HCT116 (cell line): ENCODE measurements around the gene PBX1. TPM values are rescaled to one million over a fixed set of nuclear protein-coding genes. Genes with fewer than 3 reads are reported as not detected.

ENCODE experiments used
- ATAC-seq: fragments of 200-7000 bp; cut with Tn5 transposase; 2 replicates; pipeline ENCODE4 v1.9.1; 2020; ENCODE audit warnings: mild to moderate bottlenecking, moderate library complexity
- BruUV-seq: library from RNA; stranded (reverse); fragments of 400-500 nt; replicated peaks from 2 replicates; lab custom pipeline; 2021; lab: Mats Ljungman, UMichigan
- CTCF ChIA-PET: fragments of 300-600 bp; sonication (Branson Sonifier 250); formaldehyde crosslinking; loops from one replicate; lab custom pipeline; 2021; ENCODE audit warnings: antibody characterized with exemption; lab: Charles Lee
- POLR2A ChIA-PET: fragments of 300-600, 350-600 bp; sonication (Branson Sonifier 250); formaldehyde crosslinking; loops from one replicate; lab custom pipeline; 2021; ENCODE audit warnings: antibody characterized with exemption; lab: Charles Lee
- RAD21 ChIA-PET, 2 experiments: fragments of 300-600 bp; sonication (Branson Sonifier 250); formaldehyde crosslinking; loops; one replicate each; lab custom pipeline; 2023; ENCODE audit warnings: low total read pairs in 2 of 2; ENCODE audit not compliant: uncharacterized antibody in 2 of 2, unreplicated experiment in 2 of 2, low non-redundant PET in 1 of 2; lab: Charles Lee
- DNase-seq: peaks from one replicate; pipeline ENCODE4 v3.0.0-alpha.2; 2010; ENCODE audit warnings: low read depth, low spot score
- H2AFZ ChIP-seq: fragments of 200-600 bp; shearing (Covaris generic), sonication (generic); 2 replicates; pipeline ENCODE4 v1.6.1; 2017; ENCODE audit warnings: low read depth, mixed run types, mixed read lengths, antibody characterized with exemption, low read length; ENCODE audit not compliant: poor library complexity, severe bottlenecking
- H3K27ac ChIP-seq: 2 replicates; pipeline ENCODE4 v1.5.1; 2012; ENCODE audit warnings: low read depth, low read length
- H3K27me3 ChIP-seq: fragments of 200-600 bp; sonication (generic); 2 replicates; pipeline ENCODE4 v1.6.1; 2016; ENCODE audit warnings: mixed run types, low read length, mixed read lengths; ENCODE audit not compliant: insufficient read depth
- H3K36me3 ChIP-seq, 2 experiments: fragments of 200-500 bp in 1 of 2; fragments of 200-600 bp in 1 of 2; sonication (Bioruptor generic) in 1 of 2; sonication (generic) in 1 of 2; 2 replicates each; pipeline versions ENCODE4 v1.5.1 to v1.6.1; 2014 to 2016; ENCODE audit warnings: low read length in 2 of 2, inconsistent platforms in 1 of 2, mixed read lengths in 1 of 2, mixed run types in 1 of 2; ENCODE audit not compliant: insufficient read depth in 2 of 2, control insufficient read depth in 1 of 2
- H3K4me1 ChIP-seq, 2 experiments: fragments of 200-600 bp in 1 of 2; sonication (generic) in 1 of 2; 2 replicates each; pipeline versions ENCODE4 v1.5.1 to v1.6.1; 2012 to 2017; ENCODE audit warnings: low read length in 2 of 2, inconsistent platforms in 1 of 2, mild to moderate bottlenecking in 1 of 2, mixed read lengths in 1 of 2, mixed run types in 1 of 2, moderate library complexity in 1 of 2; ENCODE audit not compliant: insufficient read depth in 2 of 2, control insufficient read depth in 1 of 2
- H3K4me2 ChIP-seq: fragments of 200-600 bp; sonication (generic); 2 replicates; pipeline ENCODE4 v1.6.1; 2017; ENCODE audit warnings: mixed run types, low read length, mixed read lengths
- H3K4me3 ChIP-seq, 2 experiments: fragments of 200-600 bp in 1 of 2; sonication (generic) in 1 of 2; replicated peaks in 1 of 2; 2 replicates each; pipeline ENCODE4 v1.5.1; 2011 to 2016; ENCODE audit warnings: low read length in 2 of 2, control low read depth in 1 of 2, low read depth in 1 of 2, mild to moderate bottlenecking in 1 of 2, mixed read lengths in 1 of 2, mixed run types in 1 of 2
- H3K79me2 ChIP-seq: fragments of 200-600 bp; sonication (generic); 2 replicates; pipeline ENCODE4 v1.6.1; 2017; ENCODE audit warnings: mild to moderate bottlenecking, mixed run types, low read length, moderate library complexity, mixed read lengths; ENCODE audit not compliant: insufficient read depth
- H3K9ac ChIP-seq: fragments of 200-600 bp; sonication (generic); 2 replicates; pipeline ENCODE4 v1.6.1; 2016; ENCODE audit warnings: low read length, mixed read lengths
- H3K9me2 ChIP-seq: fragments of 200-600 bp; sonication (generic), shearing (Covaris generic); 2 replicates; pipeline ENCODE4 v1.6.1; 2017; ENCODE audit warnings: mixed run types, mild to moderate bottlenecking, moderate library complexity; ENCODE audit not compliant: insufficient read depth
- H3K9me3 ChIP-seq, 2 experiments: fragments of 200-500 bp in 1 of 2; fragments of 200-600 bp in 1 of 2; sonication (Bioruptor generic) in 1 of 2; sonication (generic) in 1 of 2; 2 replicates each; pipeline ENCODE4 v1.6.1; 2014 to 2017; ENCODE audit warnings: low read length in 2 of 2, mixed read lengths in 2 of 2, inconsistent platforms in 1 of 2, low read depth in 1 of 2, mild to moderate bottlenecking in 1 of 2, mixed run types in 1 of 2, moderate library complexity in 1 of 2; ENCODE audit not compliant: control insufficient read depth in 1 of 2, insufficient read depth in 1 of 2
- H4K20me1 ChIP-seq: fragments of 200-600 bp; sonication (generic), shearing (Covaris generic); 2 replicates; pipeline ENCODE4 v1.6.1; 2017; ENCODE audit warnings: mixed run types, mild to moderate bottlenecking, moderate library complexity; ENCODE audit not compliant: insufficient read depth
- EZH2phosphoT487 ChIP-seq: fragments of 200-600 bp; IDR thresholded peaks from 2 replicates; pipeline ENCODE4 v1.6.1; 2018; ENCODE audit warnings: antibody characterized with exemption, borderline replicate concordance
- FOSL1 ChIP-seq: IDR thresholded peaks from 2 replicates; pipeline ENCODE4 v1.6.1; 2012; ENCODE audit warnings: low read depth
- JUND ChIP-seq: IDR thresholded peaks from 2 replicates; pipeline ENCODE4 v1.6.1; 2012
- POLR2A ChIP-seq: IDR thresholded peaks from 2 replicates; pipeline ENCODE4 v1.7.0; 2011; ENCODE audit warnings: borderline replicate concordance; ENCODE audit not compliant: insufficient read depth, insufficient read length; ENCODE audit errors: extremely low read depth
- SP1 ChIP-seq: IDR thresholded peaks from 2 replicates; pipeline ENCODE4 v1.6.1; 2012; ENCODE audit warnings: low read depth
- SRF ChIP-seq: IDR thresholded peaks from 2 replicates; pipeline ENCODE4 v1.6.1; 2012; ENCODE audit warnings: low read depth
- TCF7L2 ChIP-seq: IDR thresholded peaks from 2 replicates; pipeline ENCODE4 v1.7.0; 2011; ENCODE audit warnings: borderline replicate concordance, inconsistent platforms; ENCODE audit not compliant: insufficient read depth, insufficient read length; ENCODE audit errors: extremely low read depth
- YY1 ChIP-seq: IDR thresholded peaks from 2 replicates; pipeline ENCODE4 v1.6.1; 2011; ENCODE audit warnings: low read length, low read depth, moderate library complexity, mild to moderate bottlenecking; ENCODE audit not compliant: insufficient replicate concordance; ENCODE audit errors: extremely low read depth
- ZNF274 ChIP-seq: fragments of 200-500 bp; sonication (Bioruptor generic); IDR thresholded peaks from 2 replicates; pipeline ENCODE4 v1.6.1; 2014; ENCODE audit warnings: mild to moderate bottlenecking, low read depth, low read length, inconsistent platforms
- intact Hi-C: fragments of 100-400 bp; cut with micrococcal nuclease; formaldehyde crosslinking; loops from 2 replicates; pipeline ENCODE4 v1.10.0; 2022
- total RNA-seq: library from RNA; stranded (reverse); gene quantifications from one replicate; pipeline ENCODE4 v1.2.1, GENCODE V29; 2021; ENCODE audit not compliant: unreplicated experiment
- TF ChIP-seq, protein P1 (sequence below), 3 experiments: fragments of 200-600 bp in 1 of 3; sonication (generic) in 1 of 3; IDR thresholded peaks in 2 of 3; conservative IDR thresholded peaks in 1 of 3; 2 replicates each; pipeline ENCODE4 v1.5.1; 2012 to 2017; ENCODE audit warnings: low read depth in 2 of 3, low read length in 2 of 3, antibody characterized with exemption in 1 of 3, borderline replicate concordance in 1 of 3, control low read depth in 1 of 3, mild to moderate bottlenecking in 1 of 3, mixed read lengths in 1 of 3, mixed run types in 1 of 3, moderate library complexity in 1 of 3; ENCODE audit not compliant: insufficient read depth in 1 of 3
- TF ChIP-seq, protein P2 (sequence below): IDR thresholded peaks from 2 replicates; pipeline ENCODE4 v1.6.1; 2012; ENCODE audit warnings: low read depth
- TF ChIP-seq, protein P3 (sequence below): IDR thresholded peaks from 2 replicates; pipeline ENCODE4 v1.6.1; 2011; ENCODE audit warnings: mild to moderate bottlenecking, low read length, moderate library complexity; ENCODE audit not compliant: insufficient replicate concordance; ENCODE audit errors: extremely low read depth

PBX1 gene
- total RNA-seq, 1 experiment from 2014 or later, result 29.6 TPM

DNA sequence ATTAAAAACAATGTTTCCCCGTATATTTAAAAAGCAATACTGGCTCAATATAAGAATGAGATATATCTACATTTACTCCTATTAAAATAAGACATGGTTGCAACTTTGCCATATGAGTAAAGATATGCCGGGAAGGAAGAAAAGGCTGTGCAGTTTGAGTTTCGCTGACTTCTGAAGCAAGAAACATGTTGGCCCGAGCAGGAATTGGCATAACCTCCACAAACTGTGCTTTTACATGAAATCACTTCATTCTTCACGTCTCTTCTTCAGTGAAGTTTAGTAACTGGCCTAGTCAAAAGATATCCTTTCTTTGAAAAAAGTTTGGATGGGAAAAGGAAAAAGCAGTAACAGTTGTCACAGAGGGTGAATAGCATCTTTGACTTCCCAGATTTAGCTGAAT lies 342.0 kb downstream of the PBX1 start:
- intact Hi-C loops, result no loop called here
- no peak overlapping the region for H2AFZ ChIP-seq
- no peak overlapping the region for H3K4me3 ChIP-seq
- no peak for DNase-seq
- no TSS peak for BruUV-seq
- H3K9ac ChIP-seq, result no peak overlapping the region
- TF ChIP-seq JUND (no peak), FOSL1 (no peak), TCF7L2 (no peak), YY1 (no peak), EZH2phosphoT487 (no peak), POLR2A (no peak), SP1 (no peak), ZNF274 (no peak), SRF (no peak)
- TF ChIP-seq, protein P1, sequence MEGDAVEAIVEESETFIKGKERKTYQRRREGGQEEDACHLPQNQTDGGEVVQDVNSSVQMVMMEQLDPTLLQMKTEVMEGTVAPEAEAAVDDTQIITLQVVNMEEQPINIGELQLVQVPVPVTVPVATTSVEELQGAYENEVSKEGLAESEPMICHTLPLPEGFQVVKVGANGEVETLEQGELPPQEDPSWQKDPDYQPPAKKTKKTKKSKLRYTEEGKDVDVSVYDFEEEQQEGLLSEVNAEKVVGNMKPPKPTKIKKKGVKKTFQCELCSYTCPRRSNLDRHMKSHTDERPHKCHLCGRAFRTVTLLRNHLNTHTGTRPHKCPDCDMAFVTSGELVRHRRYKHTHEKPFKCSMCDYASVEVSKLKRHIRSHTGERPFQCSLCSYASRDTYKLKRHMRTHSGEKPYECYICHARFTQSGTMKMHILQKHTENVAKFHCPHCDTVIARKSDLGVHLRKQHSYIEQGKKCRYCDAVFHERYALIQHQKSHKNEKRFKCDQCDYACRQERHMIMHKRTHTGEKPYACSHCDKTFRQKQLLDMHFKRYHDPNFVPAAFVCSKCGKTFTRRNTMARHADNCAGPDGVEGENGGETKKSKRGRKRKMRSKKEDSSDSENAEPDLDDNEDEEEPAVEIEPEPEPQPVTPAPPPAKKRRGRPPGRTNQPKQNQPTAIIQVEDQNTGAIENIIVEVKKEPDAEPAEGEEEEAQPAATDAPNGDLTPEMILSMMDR (IDR thresholded peaks at IDR 0.05 in 2 of 3, conservative IDR thresholded peaks at IDR 0.05 in 1 of 3; ENCODE audit: borderline replicate concordance in 1 of 3, insufficient read depth in 1 of 3, low read depth in 2 of 3, low read length in 2 of 3), result no peak
- TF ChIP-seq, protein P2, sequence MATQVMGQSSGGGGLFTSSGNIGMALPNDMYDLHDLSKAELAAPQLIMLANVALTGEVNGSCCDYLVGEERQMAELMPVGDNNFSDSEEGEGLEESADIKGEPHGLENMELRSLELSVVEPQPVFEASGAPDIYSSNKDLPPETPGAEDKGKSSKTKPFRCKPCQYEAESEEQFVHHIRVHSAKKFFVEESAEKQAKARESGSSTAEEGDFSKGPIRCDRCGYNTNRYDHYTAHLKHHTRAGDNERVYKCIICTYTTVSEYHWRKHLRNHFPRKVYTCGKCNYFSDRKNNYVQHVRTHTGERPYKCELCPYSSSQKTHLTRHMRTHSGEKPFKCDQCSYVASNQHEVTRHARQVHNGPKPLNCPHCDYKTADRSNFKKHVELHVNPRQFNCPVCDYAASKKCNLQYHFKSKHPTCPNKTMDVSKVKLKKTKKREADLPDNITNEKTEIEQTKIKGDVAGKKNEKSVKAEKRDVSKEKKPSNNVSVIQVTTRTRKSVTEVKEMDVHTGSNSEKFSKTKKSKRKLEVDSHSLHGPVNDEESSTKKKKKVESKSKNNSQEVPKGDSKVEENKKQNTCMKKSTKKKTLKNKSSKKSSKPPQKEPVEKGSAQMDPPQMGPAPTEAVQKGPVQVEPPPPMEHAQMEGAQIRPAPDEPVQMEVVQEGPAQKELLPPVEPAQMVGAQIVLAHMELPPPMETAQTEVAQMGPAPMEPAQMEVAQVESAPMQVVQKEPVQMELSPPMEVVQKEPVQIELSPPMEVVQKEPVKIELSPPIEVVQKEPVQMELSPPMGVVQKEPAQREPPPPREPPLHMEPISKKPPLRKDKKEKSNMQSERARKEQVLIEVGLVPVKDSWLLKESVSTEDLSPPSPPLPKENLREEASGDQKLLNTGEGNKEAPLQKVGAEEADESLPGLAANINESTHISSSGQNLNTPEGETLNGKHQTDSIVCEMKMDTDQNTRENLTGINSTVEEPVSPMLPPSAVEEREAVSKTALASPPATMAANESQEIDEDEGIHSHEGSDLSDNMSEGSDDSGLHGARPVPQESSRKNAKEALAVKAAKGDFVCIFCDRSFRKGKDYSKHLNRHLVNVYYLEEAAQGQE, result no peak
- TF ChIP-seq, protein P3, sequence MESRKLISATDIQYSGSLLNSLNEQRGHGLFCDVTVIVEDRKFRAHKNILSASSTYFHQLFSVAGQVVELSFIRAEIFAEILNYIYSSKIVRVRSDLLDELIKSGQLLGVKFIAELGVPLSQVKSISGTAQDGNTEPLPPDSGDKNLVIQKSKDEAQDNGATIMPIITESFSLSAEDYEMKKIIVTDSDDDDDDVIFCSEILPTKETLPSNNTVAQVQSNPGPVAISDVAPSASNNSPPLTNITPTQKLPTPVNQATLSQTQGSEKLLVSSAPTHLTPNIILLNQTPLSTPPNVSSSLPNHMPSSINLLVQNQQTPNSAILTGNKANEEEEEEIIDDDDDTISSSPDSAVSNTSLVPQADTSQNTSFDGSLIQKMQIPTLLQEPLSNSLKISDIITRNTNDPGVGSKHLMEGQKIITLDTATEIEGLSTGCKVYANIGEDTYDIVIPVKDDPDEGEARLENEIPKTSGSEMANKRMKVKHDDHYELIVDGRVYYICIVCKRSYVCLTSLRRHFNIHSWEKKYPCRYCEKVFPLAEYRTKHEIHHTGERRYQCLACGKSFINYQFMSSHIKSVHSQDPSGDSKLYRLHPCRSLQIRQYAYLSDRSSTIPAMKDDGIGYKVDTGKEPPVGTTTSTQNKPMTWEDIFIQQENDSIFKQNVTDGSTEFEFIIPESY, result no peak
- no peaks in the 10 kb centered on the region for H3K4me1 ChIP-seq
- no peaks in the 10 kb centered on the region for H3K36me3 ChIP-seq
- H3K9me2 ChIP-seq, result no peaks in the 10 kb centered on the region
- ChIA-PET CTCF (no interaction called here), POLR2A (no interaction called here), RAD21 (no interaction called here)
- no peaks in the 10 kb centered on the region for H3K27me3 ChIP-seq
- no peak overlapping the region for H3K27ac ChIP-seq
- no peaks in the 10 kb centered on the region for H4K20me1 ChIP-seq
- H3K4me2 ChIP-seq, result no peak overlapping the region
- no peaks in the 10 kb centered on the region for H3K79me2 ChIP-seq
- no peaks in the 10 kb centered on the region for H3K9me3 ChIP-seq
- no peak for ATAC-seq
